Endothelial cell of umbilical vein (primary cell): ENCODE data around the gene TM4SF5. TPM values are rescaled to one million over a fixed set of nuclear protein-coding genes. Genes with fewer than 3 reads are reported as not detected.

Experiments used
- BruUV-seq: library from RNA; stranded (reverse); fragments of 400-500 nt; replicated peaks from 2 replicates; lab custom pipeline; 2021; lab: Mats Ljungman, UMichigan
- CTCF ChIA-PET: fragments of 300-600, 350-600 bp; sonication (Branson Sonifier 250); formaldehyde crosslinking; loops from one replicate; lab custom pipeline; 2021; ENCODE audit warnings: antibody characterized with exemption, inconsistent platforms; lab: Charles Lee
- POLR2A ChIA-PET: fragments of 300-600, 350-600 bp; sonication (Branson Sonifier 250); formaldehyde crosslinking; loops from one replicate; lab custom pipeline; 2021; ENCODE audit warnings: antibody characterized with exemption, inconsistent platforms; lab: Charles Lee
- DNase-seq: peaks from one replicate; pipeline ENCODE4 v3.0.0-alpha.2; 2011; ENCODE audit warnings: low read depth, low spot score
- FAIRE-seq: peaks from 2 replicates; lab custom pipeline; 2011; peaks lifted over from hg19 to GRCh38; lab: Jason Lieb, UNC
- H2AFZ ChIP-seq: 2 replicates; pipeline ENCODE4 v1.6.0; 2012; ENCODE audit warnings: low read depth, low read length, control low read depth, inconsistent platforms
- H3K27ac ChIP-seq: 2 replicates; pipeline ENCODE4 v1.5.1; 2011; ENCODE audit warnings: low read depth, mild to moderate bottlenecking, control low read depth, low read length, moderate library complexity; ENCODE audit not compliant: insufficient read depth
- H3K27me3 ChIP-seq, 2 experiments: 2 replicates each; pipeline versions ENCODE4 v1.6.0 to v1.6.1; 2011; ENCODE audit warnings: low read length in 2 of 2, mixed read lengths in 1 of 2; ENCODE audit not compliant: control insufficient read depth in 2 of 2, insufficient read depth in 2 of 2
- H3K36me3 ChIP-seq, 2 experiments: 2 replicates in 1 of 2; 3 replicates in 1 of 2; pipeline ENCODE4 v1.5.1; 2011; ENCODE audit warnings: low read length in 2 of 2, mild to moderate bottlenecking in 1 of 2, moderate library complexity in 1 of 2; ENCODE audit not compliant: control insufficient read depth in 2 of 2, insufficient read depth in 2 of 2; ENCODE audit errors: extremely low read depth in 1 of 2
- H3K4me1 ChIP-seq: 3 replicates; pipeline ENCODE4 v1.5.1; 2011; ENCODE audit warnings: mild to moderate bottlenecking, low read length; ENCODE audit not compliant: control insufficient read depth, insufficient read depth; ENCODE audit errors: extremely low read depth
- H3K4me2 ChIP-seq: 2 replicates; pipeline ENCODE4 v1.6.1; 2011; ENCODE audit warnings: low read length, control low read depth, mixed read lengths; ENCODE audit not compliant: insufficient read depth
- H3K4me3 ChIP-seq, 3 experiments: fragments of 200-600 bp in 1 of 3; sonication (generic), shearing (Covaris generic) in 1 of 3; replicated peaks in 1 of 3; 2 replicates each; pipeline ENCODE4 v1.5.1; 2011 to 2016; ENCODE audit warnings: control low read depth in 3 of 3, low read length in 3 of 3, mild to moderate bottlenecking in 2 of 3, inconsistent platforms in 1 of 3, low read depth in 1 of 3, moderate library complexity in 1 of 3; ENCODE audit not compliant: insufficient read depth in 1 of 3
- H3K79me2 ChIP-seq: 2 replicates; pipeline ENCODE4 v1.6.0; 2012; ENCODE audit warnings: low read length, inconsistent platforms; ENCODE audit not compliant: control insufficient read depth, insufficient read depth
- H3K9ac ChIP-seq: replicated peaks from 2 replicates; pipeline ENCODE3; 2011; ENCODE audit warnings: low read length, control low read depth; ENCODE audit not compliant: insufficient read depth; ENCODE audit errors: extremely low read depth
- H3K9me1 ChIP-seq: replicated peaks from 3 replicates; pipeline ENCODE4 v1.6.0; 2011; ENCODE audit warnings: mild to moderate bottlenecking, low read length; ENCODE audit not compliant: control insufficient read depth, insufficient read depth; ENCODE audit errors: extremely low read depth
- H3K9me3 ChIP-seq: replicated peaks from 2 replicates; pipeline ENCODE4 v1.5.1; 2012; ENCODE audit warnings: low read length, inconsistent platforms; ENCODE audit not compliant: control insufficient read depth, insufficient read depth
- H4K20me1 ChIP-seq: replicated peaks from 2 replicates; pipeline ENCODE3; 2011; ENCODE audit warnings: mild to moderate bottlenecking, low read length; ENCODE audit not compliant: control insufficient read depth, insufficient read depth; ENCODE audit errors: extremely low read depth
- CTCF ChIP-seq, 2 donors: IDR thresholded peaks; 1 replicate in 1 of 2; 2 replicates in 1 of 2; pipeline ENCODE4 v1.5.1; 2011; ENCODE audit warnings: low read length in 2 of 2, mild to moderate bottlenecking in 2 of 2, moderate library complexity in 2 of 2, control low read depth in 1 of 2, inconsistent platforms in 1 of 2, low read depth in 1 of 2; ENCODE audit not compliant: insufficient read depth in 1 of 2; ENCODE audit errors: extremely low read depth in 1 of 2
- EZH2 ChIP-seq: IDR thresholded peaks from 2 replicates; pipeline ENCODE4 v1.6.1; 2012; ENCODE audit warnings: borderline replicate concordance, low read depth, mild to moderate bottlenecking, moderate library complexity, low read length, inconsistent platforms; ENCODE audit not compliant: severe bottlenecking
- FOS ChIP-seq: IDR thresholded peaks from 2 replicates; pipeline ENCODE4 v1.6.1; 2011; ENCODE audit warnings: mild to moderate bottlenecking, low read length, moderate library complexity, borderline replicate concordance; ENCODE audit not compliant: insufficient read depth
- GATA2 ChIP-seq: IDR thresholded peaks from 2 replicates; pipeline ENCODE4 v1.7.0; 2011; ENCODE audit warnings: low read depth, mild to moderate bottlenecking, moderate library complexity, mixed read lengths, low read length; ENCODE audit not compliant: insufficient read length, insufficient read depth
- JUN ChIP-seq: IDR thresholded peaks from 2 replicates; pipeline ENCODE4 v1.6.1; 2011; ENCODE audit warnings: borderline replicate concordance, low read depth; ENCODE audit not compliant: insufficient read length, insufficient read depth
- MAX ChIP-seq: IDR thresholded peaks from 2 replicates; pipeline ENCODE4 v1.6.1; 2011; ENCODE audit not compliant: insufficient read depth, insufficient read length
- MYC ChIP-seq: IDR thresholded peaks from one replicate; pipeline ENCODE4 v1.6.1; 2011; ENCODE audit warnings: mild to moderate bottlenecking, low read depth, low read length
- POLR2A ChIP-seq: IDR thresholded peaks from 2 replicates; pipeline ENCODE4 v1.6.1; 2012; ENCODE audit warnings: low read depth, mild to moderate bottlenecking, control low read depth, low read length
- POLR2AphosphoS5 ChIP-seq: IDR thresholded peaks from 2 replicates; pipeline ENCODE4 v1.6.1; 2012; ENCODE audit warnings: low read depth, mild to moderate bottlenecking, control low read depth, low read length, moderate library complexity; ENCODE audit not compliant: insufficient read depth
- dilution Hi-C: fragments of 300-500 bp; cut with MboI; formaldehyde crosslinking; loops from one replicate; pipeline ENCODE4 v1.15.0; 2019; ENCODE audit warnings: low sequenced_read_pairs; ENCODE audit not compliant: extremely low pct_ligation_motif_present
- intact Hi-C: fragments of 100-400 bp; cut with micrococcal nuclease; formaldehyde crosslinking; loops from one replicate; pipeline ENCODE4 v1.10.0; 2022
- polyA plus RNA-seq, 4 experiments: library from polyadenylated mRNA; depleted of rRNA in 3 of 4; stranded (reverse) in 3 of 4; unstranded in 1 of 4; fragments of >200 nt; gene quantifications; 2 replicates each; pipeline versions ENCODE4 v1.2.1 to v1.2.3, GENCODE V29; 2011 to 2012; ENCODE audit warnings: missing spikeins in 1 of 4
- total RNA-seq: library from RNA; stranded (reverse); gene quantifications from 2 replicates; pipeline ENCODE4 v1.2.3, GENCODE V29; 2021

Gene TM4SF5
- total and polyA plus RNA-seq, 2 donors (not counting 3 experiments of a cell fraction or from before 2014, with no cell fraction given), result not detected

GRCh38 chr17:4823373-4824089 lies 51.8 kb downstream of the TM4SF5 start:
- no peak for TF ChIP-seq JUN
- TF ChIP-seq POLR2A, result no peak
- TF ChIP-seq FOS, result no peak
- no peak for TF ChIP-seq MYC
- no peak for TF ChIP-seq GATA2
- TF ChIP-seq CTCF (IDR thresholded peaks at IDR 0.05; ENCODE audit: extremely low read depth in 1 of 2, insufficient read depth in 1 of 2, low read depth in 1 of 2, low read length in 2 of 2), result no peak
- no peak for TF ChIP-seq EZH2
- no peak for TF ChIP-seq MAX
- no peak for TF ChIP-seq POLR2AphosphoS5
- H3K9ac ChIP-seq, result no peak overlapping the region
- intact Hi-C loops, result no loop called here
- ChIA-PET CTCF (interaction anchor here (1.4 kb wide), 1 partner anchor 57 kb away, joined by 5 read pairs; no protein-coding TSS in a partner anchor), POLR2A (no interaction called here)
- no peaks in the 10 kb centered on the region for H4K20me1 ChIP-seq
- H3K9me3 ChIP-seq, result no peaks in the 10 kb centered on the region
- no peaks in the 10 kb centered on the region for H3K9me1 ChIP-seq
- dilution Hi-C loops, result no loop called here
- no peak overlapping the region for H3K27ac ChIP-seq
- H3K27me3 ChIP-seq, result no peaks in the 10 kb centered on the region
- FAIRE-seq, result no peak
- H3K4me3 ChIP-seq, result no peak overlapping the region
- H3K4me1 ChIP-seq, result no peaks in the 10 kb centered on the region
- no TSS peak for BruUV-seq
- H2AFZ ChIP-seq, result no peak overlapping the region
- no peak for DNase-seq
- H3K79me2 ChIP-seq, result no peaks in the 10 kb centered on the region
- peaks cover 0 to 7% of the 10 kb centered on the region in 2 experiments for H3K36me3 ChIP-seq
- H3K4me2 ChIP-seq, result no peak overlapping the region
